GM12878 (cell line): Measurements from ENCODE around the gene PRPF18. TPM values are rescaled to one million over a fixed set of nuclear protein-coding genes. Genes with fewer than 3 reads are reported as not detected.

ENCODE experiments used
- ATAC-seq: fragments of 200-7000 bp; cut with Tn5 transposase; 3 replicates; pipeline ENCODE4 v1.9.1; 2020; ENCODE audit warnings: mild to moderate bottlenecking, moderate library complexity
- BruUV-seq: library from RNA; stranded (reverse); fragments of 400-500 nt; replicated peaks from 2 replicates; lab custom pipeline; 2021; lab: Mats Ljungman, UMichigan
- CTCF ChIA-PET: fragments of 300-600 bp; sonication (Branson Sonifier 250); formaldehyde crosslinking; extraction: SDS; loops from one replicate; lab custom pipeline; 2021; ENCODE audit warnings: inconsistent platforms; lab: Yijun Ruan, JAX
- POLR2A ChIA-PET: fragments of 350-600 bp; formaldehyde crosslinking; extraction: SDS; loops from one replicate; lab custom pipeline; 2021; ENCODE audit warnings: inconsistent platforms; lab: Charles Lee
- RAD21 ChIA-PET: fragments of 300-600 bp; sonication (Branson Sonifier 250); formaldehyde crosslinking; loops from one replicate; lab custom pipeline; 2023; ENCODE audit warnings: antibody characterized with exemption; ENCODE audit not compliant: unreplicated experiment; lab: Charles Lee
- SMC1A ChIA-PET: fragments of 300-600 bp; sonication (Branson Sonifier 250); formaldehyde crosslinking; loops from one replicate; lab custom pipeline; 2023; ENCODE audit not compliant: unreplicated experiment, uncharacterized antibody; lab: Charles Lee
- DNase-seq: peaks from one replicate; pipeline ENCODE4 v3.0.0-alpha.2; 2011; ENCODE audit warnings: low read depth, low spot score
- FAIRE-seq: peaks from 3 replicates; lab custom pipeline; 2011; peaks lifted over from hg19 to GRCh38; lab: Jason Lieb, UNC
- H2AFZ ChIP-seq: 2 replicates; pipeline ENCODE4 v1.6.0; 2011; ENCODE audit warnings: low read depth, low read length, control low read depth; ENCODE audit not compliant: control insufficient read depth
- H3K27ac ChIP-seq: 2 replicates; pipeline ENCODE4 v1.5.1; 2011; ENCODE audit warnings: control low read depth; ENCODE audit not compliant: control insufficient read depth, insufficient read depth
- H3K27me3 ChIP-seq, 2 experiments: replicated peaks in 1 of 2; 2 replicates each; pipeline versions ENCODE4 v1.6.0 to v1.6.1; 2011; ENCODE audit warnings: low read length in 1 of 2; ENCODE audit not compliant: control insufficient read depth in 2 of 2, insufficient read depth in 2 of 2
- H3K36me3 ChIP-seq, 2 experiments: 2 replicates each; pipeline ENCODE4 v1.5.1; 2011; ENCODE audit warnings: low read length in 1 of 2; ENCODE audit not compliant: control insufficient read depth in 2 of 2, insufficient read depth in 2 of 2
- H3K4me1 ChIP-seq: 2 replicates; pipeline ENCODE4 v1.6.1; 2011; ENCODE audit warnings: mild to moderate bottlenecking, low read length, moderate library complexity, mixed read lengths; ENCODE audit not compliant: control insufficient read depth, insufficient read depth
- H3K4me2 ChIP-seq: 2 replicates; pipeline ENCODE4 v1.6.0; 2011; ENCODE audit warnings: control low read depth; ENCODE audit not compliant: control insufficient read depth, insufficient read depth
- H3K4me3 ChIP-seq: fragments of 200-600 bp; sonication (generic); 2 replicates; pipeline ENCODE4 v1.5.1; 2016
- H3K79me2 ChIP-seq: 2 replicates; pipeline ENCODE4 v1.6.0; 2011; ENCODE audit warnings: low read length; ENCODE audit not compliant: control insufficient read depth, insufficient read depth
- H3K9ac ChIP-seq: 2 replicates; pipeline ENCODE4 v1.8.0; 2011; ENCODE audit warnings: low read length, control low read depth, mixed read lengths; ENCODE audit not compliant: control insufficient read depth, insufficient read depth
- H3K9me3 ChIP-seq: replicated peaks from 3 replicates; pipeline ENCODE4 v1.5.1; 2011; ENCODE audit warnings: mild to moderate bottlenecking, low read length; ENCODE audit not compliant: control insufficient read depth, insufficient read depth
- H4K20me1 ChIP-seq: 2 replicates; pipeline ENCODE4 v1.6.0; 2011; ENCODE audit not compliant: control insufficient read depth, insufficient read depth
- BMI1 ChIP-seq: fragments of 450-650 bp; IDR thresholded peaks from 2 replicates; pipeline ENCODE4 v1.6.1; 2016; ENCODE audit warnings: mild to moderate bottlenecking, moderate library complexity, borderline replicate concordance
- ETV6 ChIP-seq, 2 experiments: fragments of 450-650 bp in 1 of 2; IDR thresholded peaks in 1 of 2; conservative IDR thresholded peaks in 1 of 2; 2 replicates each; pipeline ENCODE4 v1.6.1; 2014; ENCODE audit warnings: antibody characterized with exemption in 1 of 2, borderline replicate concordance in 1 of 2, low read depth in 1 of 2, mild to moderate bottlenecking in 1 of 2, moderate library complexity in 1 of 2
- MYC ChIP-seq: IDR thresholded peaks from 2 replicates; pipeline ENCODE4 v1.6.1; 2011; ENCODE audit warnings: mild to moderate bottlenecking, low read length, moderate library complexity, inconsistent platforms; ENCODE audit not compliant: insufficient read depth, insufficient replicate concordance, insufficient read length, severe bottlenecking
- PML ChIP-seq: IDR thresholded peaks from 2 replicates; pipeline ENCODE4 v1.6.1; 2012; ENCODE audit warnings: low read length, inconsistent platforms
- WGBS: methylation state at CpG from one replicate; pipeline ENCODE4 v1.1.6; 2016; ENCODE audit warnings: low lambda C conversion rate; ENCODE audit not compliant: insufficient replicate concordance, insufficient coverage; ENCODE audit errors: missing lambda C conversion rate; 5-methylcytosine and 5-hydroxymethylcytosine counted together
- in situ Hi-C: fragments of 300-500 bp; cut with MboI; formaldehyde crosslinking; loops from 9 replicates; pipeline ENCODE4 v1.14.3; 2018; ENCODE audit warnings: mixed read lengths
- intact Hi-C: fragments of 100-400 bp; cut with micrococcal nuclease; formaldehyde crosslinking; loops from one replicate; pipeline ENCODE4 v1.14.2; 2022; ENCODE audit not compliant: unreplicated experiment
- polyA plus RNA-seq, 11 experiments: library from polyadenylated mRNA; depleted of rRNA in 4 of 11; unstranded in 6 of 11; stranded (reverse) in 5 of 11; fragments of >200 nt; fragmentation: Nextera tagmentation in 4 of 11; fragmentation: Illumina TruSeq in 1 of 11; extraction: Ambion mirVana in 4 of 11; extraction: Trizol in 1 of 11; gene quantifications; 1 replicate in 1 of 11; 2 replicates in 10 of 11; pipeline versions ENCODE4 v1.2.1 to v1.2.3, GENCODE V29; 2011 to 2016; ENCODE audit warnings: inconsistent platforms in 2 of 11, missing spikeins in 2 of 11, low read depth in 1 of 11
- total RNA-seq, 4 experiments: library from RNA; depleted of rRNA in 3 of 4; stranded (reverse); fragments of >200 nt in 3 of 4; fragmentation: Illumina TruSeq in 1 of 4; extraction: Trizol in 1 of 4; gene quantifications; 2 replicates each; pipeline versions ENCODE4 v1.2.1 to v1.2.3, GENCODE V29; 2013 to 2021
- TF ChIP-seq, protein P1 (sequence below): fragments of 450-650 bp; formaldehyde crosslinking; IDR thresholded peaks from 2 replicates; pipeline ENCODE4 v1.4.0; 2020; ENCODE audit warnings: mild to moderate bottlenecking, moderate library complexity

The PRPF18 gene
- total and polyA plus RNA-seq, 10 of the 15 experiments (the other 5 are each of a cell fraction or from before 2014, with no cell fraction given) = 15.6 to 35.8 (median 28.8) TPM

DNA sequence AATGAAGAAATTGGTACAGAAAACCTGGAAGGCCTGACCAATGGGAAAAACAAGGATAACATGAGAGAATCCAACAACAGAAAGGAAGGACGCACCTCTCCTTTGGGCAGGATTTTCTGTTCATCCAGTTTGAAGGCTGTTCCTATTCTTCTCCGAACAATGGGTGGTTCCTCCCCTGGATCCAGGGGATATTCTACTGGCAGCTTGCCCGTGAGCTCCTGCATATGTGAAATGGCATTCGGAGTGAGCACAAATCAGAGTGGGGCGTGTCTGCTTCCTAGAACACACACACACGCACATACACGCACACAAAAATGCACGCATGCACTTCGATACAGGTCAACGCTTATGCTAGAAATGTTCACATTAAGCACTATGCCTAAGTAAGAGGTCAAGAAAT, 83.5 kb downstream of the PRPF18 start:
- no TSS peak for BruUV-seq
- Histone ChIP-seq H3K9ac (no peak overlapping the region), H3K4me3 (no peak overlapping the region), H4K20me1 (no peaks in the 10 kb centered on the region; the same call in 1 of the 2 replicates), H3K36me3 (peaks cover 28 to 35% of the 10 kb centered on the region in 2 experiments), H3K79me2 (no peaks in the 10 kb centered on the region), H3K9me3 (no peaks in the 10 kb centered on the region), H3K27ac (no peak overlapping the region), H2AFZ (no peak overlapping the region), H3K4me1 (no peaks in the 10 kb centered on the region), H3K4me2 (no peak overlapping the region), H3K27me3 (no peaks in the 10 kb centered on the region)
- no peak for ATAC-seq
- TF ChIP-seq BMI1 = no peak
- TF ChIP-seq ETV6 (conservative IDR thresholded peaks at IDR 0.05 in 1 of 2, IDR thresholded peaks at IDR 0.05 in 1 of 2; ENCODE audit: borderline replicate concordance in 1 of 2, low read depth in 1 of 2) = no peak
- TF ChIP-seq MYC = no peak
- TF ChIP-seq PML = no peak
- TF ChIP-seq, protein P1, sequence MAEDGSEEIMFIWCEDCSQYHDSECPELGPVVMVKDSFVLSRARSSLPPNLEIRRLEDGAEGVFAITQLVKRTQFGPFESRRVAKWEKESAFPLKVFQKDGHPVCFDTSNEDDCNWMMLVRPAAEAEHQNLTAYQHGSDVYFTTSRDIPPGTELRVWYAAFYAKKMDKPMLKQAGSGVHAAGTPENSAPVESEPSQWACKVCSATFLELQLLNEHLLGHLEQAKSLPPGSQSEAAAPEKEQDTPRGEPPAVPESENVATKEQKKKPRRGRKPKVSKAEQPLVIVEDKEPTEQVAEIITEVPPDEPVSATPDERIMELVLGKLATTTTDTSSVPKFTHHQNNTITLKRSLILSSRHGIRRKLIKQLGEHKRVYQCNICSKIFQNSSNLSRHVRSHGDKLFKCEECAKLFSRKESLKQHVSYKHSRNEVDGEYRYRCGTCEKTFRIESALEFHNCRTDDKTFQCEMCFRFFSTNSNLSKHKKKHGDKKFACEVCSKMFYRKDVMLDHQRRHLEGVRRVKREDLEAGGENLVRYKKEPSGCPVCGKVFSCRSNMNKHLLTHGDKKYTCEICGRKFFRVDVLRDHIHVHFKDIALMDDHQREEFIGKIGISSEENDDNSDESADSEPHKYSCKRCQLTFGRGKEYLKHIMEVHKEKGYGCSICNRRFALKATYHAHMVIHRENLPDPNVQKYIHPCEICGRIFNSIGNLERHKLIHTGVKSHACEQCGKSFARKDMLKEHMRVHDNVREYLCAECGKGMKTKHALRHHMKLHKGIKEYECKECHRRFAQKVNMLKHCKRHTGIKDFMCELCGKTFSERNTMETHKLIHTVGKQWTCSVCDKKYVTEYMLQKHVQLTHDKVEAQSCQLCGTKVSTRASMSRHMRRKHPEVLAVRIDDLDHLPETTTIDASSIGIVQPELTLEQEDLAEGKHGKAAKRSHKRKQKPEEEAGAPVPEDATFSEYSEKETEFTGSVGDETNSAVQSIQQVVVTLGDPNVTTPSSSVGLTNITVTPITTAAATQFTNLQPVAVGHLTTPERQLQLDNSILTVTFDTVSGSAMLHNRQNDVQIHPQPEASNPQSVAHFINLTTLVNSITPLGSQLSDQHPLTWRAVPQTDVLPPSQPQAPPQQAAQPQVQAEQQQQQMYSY = no peak
- RAD21 ChIA-PET = no interaction called here
- SMC1A ChIA-PET = no interaction called here
- no peak for FAIRE-seq
- in situ Hi-C loops = no loop called here
- DNase-seq = no peak
- CTCF ChIA-PET = interaction anchor here (0.7 to 1.1 kb wide), 2 partner anchors 74 to 423 kb away, joined by 3 to 4 read pairs; no protein-coding TSS in a partner anchor
- POLR2A ChIA-PET = no interaction called here
- intact Hi-C loops = no loop called here
- 86% methylated on average over 10 of the region's 10 CpGs for WGBS
